Islet precursor cell (in vitro differentiated cells): Measurements from ENCODE around the gene SLCO1B1.
"Not testable (repeated sequence)": the region's sequence is repeated elsewhere in the genome, so short reads cannot be mapped to it uniquely, and the experiment has no call there.

Experiments
- DNase-seq: peaks from one replicate; pipeline ENCODE4 v3.0.0-alpha.2; 2018

Gene SLCO1B1, protein sequence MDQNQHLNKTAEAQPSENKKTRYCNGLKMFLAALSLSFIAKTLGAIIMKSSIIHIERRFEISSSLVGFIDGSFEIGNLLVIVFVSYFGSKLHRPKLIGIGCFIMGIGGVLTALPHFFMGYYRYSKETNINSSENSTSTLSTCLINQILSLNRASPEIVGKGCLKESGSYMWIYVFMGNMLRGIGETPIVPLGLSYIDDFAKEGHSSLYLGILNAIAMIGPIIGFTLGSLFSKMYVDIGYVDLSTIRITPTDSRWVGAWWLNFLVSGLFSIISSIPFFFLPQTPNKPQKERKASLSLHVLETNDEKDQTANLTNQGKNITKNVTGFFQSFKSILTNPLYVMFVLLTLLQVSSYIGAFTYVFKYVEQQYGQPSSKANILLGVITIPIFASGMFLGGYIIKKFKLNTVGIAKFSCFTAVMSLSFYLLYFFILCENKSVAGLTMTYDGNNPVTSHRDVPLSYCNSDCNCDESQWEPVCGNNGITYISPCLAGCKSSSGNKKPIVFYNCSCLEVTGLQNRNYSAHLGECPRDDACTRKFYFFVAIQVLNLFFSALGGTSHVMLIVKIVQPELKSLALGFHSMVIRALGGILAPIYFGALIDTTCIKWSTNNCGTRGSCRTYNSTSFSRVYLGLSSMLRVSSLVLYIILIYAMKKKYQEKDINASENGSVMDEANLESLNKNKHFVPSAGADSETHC

GRCh38 chr12:21130998-21131397, at the start of gene SLCO1B1:
Gene SLCO1B1, plus strand, starts transcription at chr12:21131194. Its CDS starts 10,381 bp downstream, at chr12:21141575.
- no peak for DNase-seq

DNA sequence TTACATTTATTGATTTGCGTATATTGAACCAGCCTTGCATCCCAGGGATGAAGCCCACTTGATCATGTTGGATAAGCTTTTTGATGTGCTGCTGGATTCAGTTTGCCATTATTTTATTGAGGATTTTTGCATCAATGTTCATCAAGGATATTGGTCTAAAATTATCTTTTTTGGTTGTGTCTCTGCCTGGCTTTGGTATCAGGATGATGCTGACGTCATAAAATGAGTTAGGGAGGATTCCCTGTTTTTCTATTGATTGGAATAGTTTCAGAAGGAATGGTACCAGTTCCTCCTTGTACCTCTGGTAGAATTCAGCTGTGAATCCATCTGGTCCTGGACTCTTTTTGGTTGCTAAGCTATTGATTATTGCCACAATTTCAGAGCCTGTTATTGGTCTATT, 46.2 kb upstream of the SLCO1B1 start:
- not testable (repeated sequence) for DNase-seq

DNA sequence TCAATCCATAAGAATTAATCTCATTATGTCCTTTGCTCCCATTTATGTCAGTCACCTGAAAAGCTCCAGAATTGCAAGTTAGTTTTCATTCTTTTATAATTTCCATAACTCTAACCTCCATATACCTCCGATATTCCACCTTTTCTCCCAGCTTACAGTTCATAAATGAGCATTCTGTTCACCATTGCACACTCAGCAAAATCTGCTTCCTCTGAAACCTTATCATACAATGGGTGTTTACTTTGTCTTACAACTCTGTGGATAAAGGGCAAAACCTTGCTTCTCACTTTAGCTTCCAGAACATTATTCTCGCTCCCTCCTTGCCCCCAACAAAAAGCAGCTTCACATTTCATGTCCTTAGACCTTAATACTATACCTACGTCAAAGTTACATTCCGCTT, 19.3 kb upstream of the SLCO1B1 start:
- no peak for DNase-seq

DNA sequence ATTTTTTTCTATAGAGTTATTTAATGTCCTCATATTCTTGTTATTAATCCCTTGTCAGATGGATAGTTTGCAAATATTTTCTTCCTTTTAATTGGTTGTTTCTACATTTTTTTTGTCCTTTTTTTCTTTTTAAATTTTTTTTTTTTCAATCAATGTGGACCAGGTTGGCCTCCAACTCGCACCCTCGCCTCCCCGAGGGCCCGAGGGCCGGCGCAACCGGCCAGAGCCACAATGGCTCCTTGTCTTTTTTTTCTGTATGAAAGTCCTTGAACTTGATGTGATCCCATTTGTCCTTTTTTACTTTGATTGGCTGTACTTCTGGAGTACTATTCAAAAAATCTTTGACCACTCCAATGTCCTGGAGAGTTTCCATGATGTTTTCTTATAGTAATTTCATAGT, 17.7 kb upstream of the SLCO1B1 start:
- no peak for DNase-seq

DNA sequence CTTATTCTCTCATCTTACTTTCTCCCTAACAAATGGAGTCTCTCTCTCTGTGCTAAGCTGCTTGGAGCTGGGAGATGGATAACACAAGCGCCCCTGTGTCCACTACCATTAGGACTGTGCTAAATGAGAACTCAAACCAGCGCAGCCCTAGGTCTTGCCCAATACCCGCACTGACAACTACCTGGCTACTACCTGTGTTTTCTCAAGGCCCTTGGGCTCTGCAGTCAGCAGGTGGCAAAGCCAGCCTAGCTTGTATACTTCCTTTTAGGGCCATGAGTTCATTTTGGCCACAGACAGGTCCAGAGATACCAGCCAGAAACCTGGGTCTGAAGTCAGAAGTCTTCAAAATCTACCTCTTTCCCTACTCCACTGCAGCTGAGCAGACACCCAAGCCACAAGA, 13.0 kb upstream of the SLCO1B1 start:
- no peak for DNase-seq

DNA sequence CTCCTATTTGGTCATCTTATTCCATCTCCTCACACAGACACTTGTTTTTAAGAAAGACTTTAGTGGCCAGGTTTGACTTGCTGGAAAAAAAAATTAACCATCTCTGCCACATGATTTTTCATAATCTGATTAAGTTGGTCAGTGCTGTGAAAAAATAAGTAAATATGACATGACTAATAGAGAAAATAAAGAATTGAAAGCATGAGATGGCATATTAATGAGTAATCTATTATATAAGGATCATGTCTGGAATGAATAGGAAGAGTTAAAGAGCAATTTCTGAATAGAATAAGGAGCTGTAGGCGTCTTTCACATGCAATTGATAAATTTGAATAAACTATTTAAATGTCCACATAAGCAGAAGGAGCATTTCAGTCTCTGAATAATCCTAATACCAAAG, 12.2 kb upstream of the SLCO1B1 start:
- DNase-seq = no peak

DNA sequence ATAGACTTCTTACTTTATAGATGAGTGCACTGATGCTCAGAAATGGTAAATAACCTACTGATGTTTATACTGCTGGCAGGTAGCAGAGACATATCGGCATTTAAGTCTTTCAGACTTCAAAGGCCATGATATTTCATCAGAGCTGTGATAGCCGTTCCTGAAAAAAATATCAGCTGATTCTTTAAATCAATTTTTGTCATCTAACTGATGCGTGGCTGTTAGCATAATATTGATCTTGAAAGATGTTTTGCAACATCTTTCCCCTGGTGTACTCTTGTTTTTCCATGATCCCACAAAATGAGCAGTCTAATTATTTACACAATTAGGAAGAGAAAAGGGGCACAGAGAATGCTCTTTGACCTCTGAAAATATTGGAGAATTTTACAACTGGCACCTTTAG, 1.6 kb upstream of the SLCO1B1 start:
- no peak for DNase-seq

- no peak for DNase-seq
Observed at GRCh38 chr12:21129906-21130305, 1.1 kb upstream of the SLCO1B1 start.

DNA sequence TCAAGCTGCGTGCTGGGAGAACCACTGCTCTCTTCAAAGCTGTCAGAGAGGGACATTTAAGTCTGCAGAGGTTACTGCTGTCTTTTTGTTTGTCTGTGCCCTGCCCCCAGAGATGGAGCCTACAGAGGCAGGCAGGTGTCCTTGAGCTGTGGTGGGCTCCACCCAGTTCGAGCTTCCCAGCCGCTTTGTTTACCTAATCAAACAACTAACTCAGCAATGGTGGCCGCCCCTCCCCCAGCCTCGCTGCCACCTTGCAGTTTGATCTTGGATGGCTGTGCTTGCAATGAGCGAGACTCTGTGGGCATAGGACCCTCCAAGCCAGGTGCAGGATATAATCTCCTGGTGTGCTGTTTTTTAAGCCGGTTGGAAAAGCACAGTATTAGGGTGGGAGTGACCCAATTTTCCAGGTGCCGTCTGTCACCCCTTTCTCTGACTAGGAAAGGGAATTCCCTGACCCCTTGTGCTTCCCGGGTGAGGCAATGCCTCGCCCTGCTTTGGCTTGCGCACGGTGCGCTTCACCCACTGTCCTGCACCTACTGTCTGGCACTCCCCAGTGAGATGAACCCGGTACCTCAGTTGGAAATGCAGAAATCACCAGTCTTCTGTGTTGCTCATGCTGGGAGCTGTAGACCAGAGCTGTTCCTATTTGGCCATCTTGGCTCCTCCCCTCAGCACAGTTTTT, 6.5 kb downstream of the SLCO1B1 start:
- DNase-seq = not testable (repeated sequence)

DNA sequence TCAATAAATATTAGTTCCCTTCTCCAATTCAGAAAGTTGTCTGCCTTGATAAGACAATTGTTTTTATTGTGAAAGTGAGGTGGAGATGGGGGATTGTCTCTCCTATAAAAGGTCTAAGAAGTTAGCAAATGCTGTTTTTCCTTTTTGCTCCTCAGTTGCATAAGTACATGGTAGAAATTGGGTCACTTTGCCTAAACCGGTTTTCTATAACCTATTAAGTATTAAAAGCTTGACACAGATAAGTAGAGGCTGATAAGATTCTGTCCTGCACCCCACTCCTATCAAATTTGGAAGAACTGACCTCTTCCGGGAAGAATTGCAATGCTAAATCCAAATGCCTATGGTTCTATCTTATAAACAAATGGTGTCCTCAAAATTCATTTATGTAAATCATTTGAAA, 7.0 kb downstream of the SLCO1B1 start:
- DNase-seq = no peak

DNA sequence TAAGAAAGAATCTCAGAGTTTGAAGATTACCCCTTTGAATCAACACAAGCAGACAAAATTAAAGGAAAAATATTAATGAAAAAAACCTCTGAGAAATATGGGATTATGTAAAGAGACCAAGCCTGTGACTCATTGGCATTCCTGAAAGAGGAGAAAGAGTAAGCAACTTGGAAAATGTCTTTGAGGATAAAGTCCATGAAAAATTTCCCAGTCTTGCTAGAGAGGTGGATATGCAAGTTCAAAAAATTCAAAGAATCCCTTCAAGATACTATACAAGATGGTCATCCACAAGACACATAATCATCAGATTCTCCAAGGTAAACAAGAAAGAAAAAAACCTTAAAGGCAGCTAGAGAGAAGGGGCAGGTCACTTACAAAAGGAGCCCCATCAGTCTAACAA, 13.3 kb downstream of the SLCO1B1 start:
- no peak for DNase-seq

DNA sequence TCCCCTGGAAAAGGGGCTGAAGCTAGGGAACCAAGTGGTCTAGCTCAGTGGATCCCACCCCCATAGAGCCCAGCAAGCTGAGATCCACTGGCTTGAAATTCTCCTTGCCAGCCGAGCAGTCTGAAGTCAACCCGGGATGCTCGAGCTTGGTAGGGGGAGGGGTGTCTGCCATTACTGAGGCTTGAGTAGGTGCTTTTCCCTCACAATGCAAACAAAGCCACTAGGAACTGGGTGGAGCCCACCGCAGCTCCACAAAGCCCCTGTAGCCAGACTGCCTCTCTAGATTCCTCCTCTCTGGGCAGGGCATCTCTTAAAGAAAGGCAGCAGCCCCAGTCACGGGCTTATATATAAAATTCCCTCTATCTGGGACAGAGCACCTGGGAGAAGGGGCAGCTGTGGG, 18.9 kb downstream of the SLCO1B1 start:
- DNase-seq = not testable (repeated sequence)

DNA sequence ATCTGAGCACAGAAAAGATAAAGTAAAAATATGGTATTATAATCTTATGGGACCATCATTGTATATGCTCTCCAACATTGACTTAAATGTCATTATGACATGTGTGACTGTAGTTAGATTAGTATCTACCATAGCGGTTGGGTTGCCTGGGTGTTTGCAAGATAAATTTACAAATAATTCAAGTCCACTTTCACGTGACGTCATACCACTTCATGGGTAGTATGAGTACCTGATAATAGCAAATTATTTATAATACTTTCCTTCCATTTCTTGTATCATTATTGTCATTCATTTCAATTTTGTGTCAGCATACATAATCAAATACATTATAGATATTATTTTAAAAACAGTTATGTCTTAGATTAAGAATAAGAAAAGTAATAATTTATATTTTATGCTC, 20.2 kb downstream of the SLCO1B1 start:
- no peak for DNase-seq

- DNase-seq = no peak
Observed at GRCh38 chr12:21155522-21156351, 24.7 kb downstream of the SLCO1B1 start.

GRCh38 chr12:21165048-21165447, 34.1 kb downstream of the SLCO1B1 start:
- DNase-seq = no peak

DNA sequence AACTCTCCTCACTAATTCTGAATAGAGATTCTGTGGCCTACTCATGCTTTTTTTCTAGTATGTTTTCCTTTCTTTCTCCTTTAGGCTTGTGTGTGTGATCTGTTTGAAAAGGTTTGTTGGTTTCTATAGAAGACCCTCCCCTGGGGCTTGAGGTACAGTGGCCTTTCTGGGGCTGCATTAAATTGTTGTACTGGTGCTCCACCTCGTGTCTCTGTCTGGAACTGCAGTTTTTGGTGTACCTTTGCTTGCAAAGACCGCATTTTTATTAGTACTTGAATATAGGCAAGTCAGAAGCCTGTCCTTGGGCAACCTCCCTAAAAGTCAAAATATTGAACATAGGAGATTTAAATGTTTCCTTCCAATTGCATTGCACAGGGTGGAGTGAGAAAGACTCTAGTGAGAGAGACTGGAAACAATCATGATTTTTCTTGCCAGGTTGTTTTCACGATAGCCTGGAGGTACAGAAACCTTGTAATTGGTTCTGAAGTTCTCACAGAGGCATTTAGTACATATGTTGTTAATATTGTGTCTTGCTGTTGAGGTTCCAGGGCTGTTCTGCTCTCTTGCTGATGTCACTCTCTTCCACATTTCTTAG, 39.0 kb downstream of the SLCO1B1 start:
- peak; percentile 90 for DNase-seq

DNA sequence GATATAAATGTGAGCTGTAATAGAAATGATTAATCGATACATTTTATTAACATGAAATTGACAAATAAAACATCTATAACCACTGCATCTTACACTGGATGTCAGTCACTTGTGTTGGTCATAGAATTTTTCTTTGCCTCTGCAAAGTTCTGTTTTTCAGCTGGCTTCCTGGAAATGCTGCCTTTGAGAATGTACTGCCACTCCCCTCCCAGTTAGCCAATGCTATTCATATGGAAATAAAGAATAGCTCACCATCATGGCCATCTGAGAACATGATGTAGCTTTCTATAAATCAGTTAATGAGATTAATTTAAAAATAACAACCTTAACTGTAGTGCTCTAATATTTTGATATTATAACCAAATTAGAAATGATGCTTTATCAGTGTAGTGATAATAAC, 41.1 kb downstream of the SLCO1B1 start:
- DNase-seq = no peak

GRCh38 chr12:21183721-21184275, 52.8 kb downstream of the SLCO1B1 start:
- DNase-seq = no peak

DNA sequence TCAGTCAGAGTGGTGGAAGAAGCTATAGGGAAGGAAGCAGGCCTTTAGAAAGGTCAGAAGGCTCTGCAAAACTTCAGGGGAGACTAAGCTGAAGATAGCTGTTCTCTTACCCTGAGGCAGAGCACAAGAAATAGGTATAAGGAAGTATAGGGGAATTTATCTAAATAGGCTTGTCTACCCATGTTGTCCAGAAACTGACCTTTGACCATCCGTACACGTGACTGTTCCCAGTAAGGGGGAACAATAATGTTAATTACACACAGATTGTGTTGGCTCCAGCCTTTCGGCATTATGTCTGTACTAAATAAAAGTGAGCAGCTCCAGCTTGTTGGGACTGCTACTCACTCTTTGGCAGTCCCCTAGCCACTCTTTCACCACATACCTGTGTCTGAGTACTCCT, 59.0 kb downstream of the SLCO1B1 start:
- no peak for DNase-seq

DNA sequence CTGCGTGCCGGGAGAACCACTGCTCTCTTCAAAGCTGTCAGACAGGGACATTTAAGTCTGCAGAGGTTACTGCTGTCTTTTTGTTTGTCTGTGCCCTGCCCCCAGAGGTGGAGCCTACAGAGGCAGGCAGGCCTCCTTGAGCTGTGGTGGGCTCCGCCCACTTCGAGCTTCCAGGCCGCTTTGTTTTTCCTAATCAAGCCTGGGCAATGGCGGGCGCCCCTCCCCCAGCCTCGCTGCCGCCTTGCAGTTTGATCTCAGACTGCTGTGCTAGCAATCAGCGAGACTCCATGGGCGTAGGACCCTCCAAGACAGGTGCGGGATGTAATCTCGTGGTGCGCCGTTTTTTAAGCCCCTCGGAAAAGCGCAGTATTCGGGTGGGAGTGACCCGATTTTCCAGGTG, 83.4 kb downstream of the SLCO1B1 start:
- peak; percentile 75 for DNase-seq

- no peak for DNase-seq
Observed at GRCh38 chr12:21219206-21219605, 88.2 kb downstream of the SLCO1B1 start.

GRCh38 chr12:21220266-21220665, 89.3 kb downstream of the SLCO1B1 start:
- no peak for DNase-seq
